NCI-H2081 (cell line): ENCODE data around the gene GIT2.
"Not testable (repeated sequence)": the region's sequence is repeated elsewhere in the genome, so short reads cannot be mapped to it uniquely, and the experiment has no call there.

ENCODE experiments used
- DNase-seq, 2 experiments: peaks; one replicate each; lab custom pipeline; 2025; lab: John Stamatoyannopoulos, UW

The GIT2 gene

GRCh38 chr12:109919456-109919855, 76.7 kb downstream of the GIT2 start:
- no peak for DNase-seq

- no peak for DNase-seq
These were observed 80.1 kb downstream of the GIT2 start for GRCh38 chr12:109916045-109916444.

GRCh38 chr12:109915171-109916040, 80.8 kb downstream of the GIT2 start:
- DNase-seq = no peak

- no peak for DNase-seq
These were observed 81.7 kb downstream of the GIT2 start for GRCh38 chr12:109914461-109914860.

GRCh38 chr12:109912855-109913321, 83.3 kb downstream of the GIT2 start:
- DNase-seq = no peak

- DNase-seq = no peak
These were observed 85.2 kb downstream of the GIT2 start for GRCh38 chr12:109910969-109911348.

GRCh38 chr12:109910254-109910968, 85.8 kb downstream of the GIT2 start:
- no peak for DNase-seq

- no peak for DNase-seq
These were observed 90.9 kb downstream of the GIT2 start for GRCh38 chr12:109905301-109905700.

- no peak for DNase-seq
These were observed 93.2 kb downstream of the GIT2 start for GRCh38 chr12:109902891-109903418.

- DNase-seq = peak in 1 of 2 experiments; percentile 34
These were observed 95.2 kb downstream of the GIT2 start for GRCh38 chr12:109900752-109901580.

- peak; percentile 65 to 82 for DNase-seq
These were observed 96.1 kb downstream of the GIT2 start, which contains the start of gene TCHP for GRCh38 chr12:109899783-109900751. TSS of gene TCHP (plus strand) at chr12:109900274. CDS start at chr12:109903027, 2,753 bp downstream.

GRCh38 chr12:109899345-109899744, 96.8 kb downstream of the GIT2 start:
- DNase-seq = not testable (repeated sequence)

GRCh38 chr12:109897029-109897428, 99.1 kb downstream of the GIT2 start:
- DNase-seq = no peak

GRCh38 chr12:109896188-109896587, 100.0 kb downstream of the GIT2 start:
- no peak for DNase-seq

- no peak for DNase-seq
These were observed 101.2 kb downstream of the GIT2 start for GRCh38 chr12:109894939-109895338.

GRCh38 chr12:109893261-109893995, 102.7 kb downstream of the GIT2 start:
- DNase-seq = no peak

- no peak for DNase-seq
These were observed 103.4 kb downstream of the GIT2 start for GRCh38 chr12:109892748-109893147.

GRCh38 chr12:109892165-109892715, 103.9 kb downstream of the GIT2 start:
- DNase-seq = no peak

GRCh38 chr12:109891731-109892130, 104.4 kb downstream of the GIT2 start:
- DNase-seq = not testable (repeated sequence)
